Muscle of arm (tissue), 12 donors: ENCODE results near the gene STRA6. TPM values are rescaled to one million over a fixed set of nuclear protein-coding genes. Genes with fewer than 3 reads are reported as not detected.

Experiments
- DNase-seq: peaks from one replicate; pipeline ENCODE4 v3.0.0-alpha.2; 2013
- polyA plus RNA-seq, 12 donors: library from polyadenylated mRNA; unstranded; fragments of 120-200 nt; gene quantifications; one replicate each; pipeline ENCODE4 v1.2.1, GENCODE V29; 2013; ENCODE audit not compliant: insufficient read length in 12 of 12

Gene STRA6
- polyA plus RNA-seq, 12 donors = 0.71 to 3.4 (median 1.0) TPM; not detected in 2

DNA sequence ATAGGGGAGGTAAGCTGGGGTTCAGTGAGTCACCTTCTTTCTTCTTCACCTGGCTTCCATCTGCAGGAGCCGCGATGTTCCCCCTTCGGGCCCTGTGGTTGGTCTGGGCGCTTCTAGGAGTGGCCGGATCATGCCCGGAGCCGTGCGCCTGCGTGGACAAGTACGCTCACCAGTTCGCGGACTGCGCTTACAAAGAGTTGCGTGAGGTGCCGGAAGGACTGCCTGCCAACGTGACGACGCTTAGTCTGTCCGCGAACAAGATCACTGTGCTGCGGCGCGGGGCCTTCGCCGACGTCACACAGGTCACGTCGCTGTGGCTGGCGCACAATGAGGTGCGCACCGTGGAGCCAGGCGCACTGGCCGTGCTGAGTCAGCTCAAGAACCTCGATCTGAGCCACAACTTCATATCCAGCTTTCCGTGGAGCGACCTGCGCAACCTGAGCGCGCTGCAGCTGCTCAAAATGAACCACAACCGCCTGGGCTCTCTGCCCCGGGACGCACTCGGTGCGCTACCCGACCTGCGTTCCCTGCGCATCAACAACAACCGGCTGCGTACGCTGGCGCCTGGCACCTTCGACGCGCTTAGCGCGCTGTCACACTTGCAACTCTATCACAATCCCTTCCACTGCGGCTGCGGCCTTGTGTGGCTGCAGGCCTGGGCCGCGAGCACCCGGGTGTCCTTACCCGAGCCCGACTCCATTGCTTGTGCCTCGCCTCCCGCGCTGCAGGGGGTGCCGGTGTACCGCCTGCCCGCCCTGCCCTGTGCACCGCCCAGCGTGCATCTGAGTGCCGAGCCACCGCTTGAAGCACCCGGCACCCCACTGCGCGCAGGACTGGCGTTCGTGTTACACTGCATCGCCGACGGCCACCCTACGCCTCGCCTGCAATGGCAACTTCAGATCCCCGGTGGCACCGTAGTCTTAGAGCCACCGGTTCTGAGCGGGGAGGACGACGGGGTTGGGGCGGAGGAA is 69.6 kb downstream of the STRA6 start:
- no peak for DNase-seq

DNA sequence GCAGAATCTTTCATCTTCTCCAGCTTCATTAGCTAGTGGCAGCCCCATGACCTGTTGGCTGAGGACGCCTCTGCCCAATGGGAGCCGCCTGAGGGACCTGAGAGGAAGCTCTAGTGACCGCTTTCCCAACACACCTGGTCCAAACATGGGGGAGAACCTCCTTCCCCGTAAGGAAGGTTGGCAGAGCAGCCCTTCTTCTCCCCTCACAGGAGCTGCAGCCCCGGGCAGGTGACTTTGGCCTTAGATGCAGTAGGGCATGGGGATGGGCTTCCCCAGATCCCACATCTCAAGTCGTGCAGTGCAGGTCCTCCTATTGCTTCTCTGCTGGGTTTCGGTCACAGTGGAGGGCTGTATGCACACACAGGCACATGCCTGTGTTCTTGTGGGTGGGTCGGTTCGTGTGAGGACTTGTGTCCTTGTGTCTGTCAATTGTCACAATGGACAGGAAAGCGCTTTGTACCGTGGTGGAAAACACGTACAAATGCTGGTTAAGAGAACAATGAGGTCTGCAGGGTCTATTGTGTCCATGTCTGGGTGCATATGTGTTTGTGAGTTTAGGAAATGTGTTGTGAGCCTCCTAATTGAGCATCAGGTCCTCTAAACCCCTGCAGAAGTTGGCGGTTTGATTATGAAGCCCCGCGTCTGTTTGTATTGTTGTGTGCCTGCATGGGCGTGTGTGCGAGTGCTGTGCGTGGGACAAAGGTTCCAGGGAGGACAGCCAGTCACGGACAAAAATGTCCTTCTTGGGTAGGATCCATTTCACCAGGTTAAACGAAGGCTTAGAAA is 70.8 kb downstream of the STRA6 start:
- no peak for DNase-seq

DNA sequence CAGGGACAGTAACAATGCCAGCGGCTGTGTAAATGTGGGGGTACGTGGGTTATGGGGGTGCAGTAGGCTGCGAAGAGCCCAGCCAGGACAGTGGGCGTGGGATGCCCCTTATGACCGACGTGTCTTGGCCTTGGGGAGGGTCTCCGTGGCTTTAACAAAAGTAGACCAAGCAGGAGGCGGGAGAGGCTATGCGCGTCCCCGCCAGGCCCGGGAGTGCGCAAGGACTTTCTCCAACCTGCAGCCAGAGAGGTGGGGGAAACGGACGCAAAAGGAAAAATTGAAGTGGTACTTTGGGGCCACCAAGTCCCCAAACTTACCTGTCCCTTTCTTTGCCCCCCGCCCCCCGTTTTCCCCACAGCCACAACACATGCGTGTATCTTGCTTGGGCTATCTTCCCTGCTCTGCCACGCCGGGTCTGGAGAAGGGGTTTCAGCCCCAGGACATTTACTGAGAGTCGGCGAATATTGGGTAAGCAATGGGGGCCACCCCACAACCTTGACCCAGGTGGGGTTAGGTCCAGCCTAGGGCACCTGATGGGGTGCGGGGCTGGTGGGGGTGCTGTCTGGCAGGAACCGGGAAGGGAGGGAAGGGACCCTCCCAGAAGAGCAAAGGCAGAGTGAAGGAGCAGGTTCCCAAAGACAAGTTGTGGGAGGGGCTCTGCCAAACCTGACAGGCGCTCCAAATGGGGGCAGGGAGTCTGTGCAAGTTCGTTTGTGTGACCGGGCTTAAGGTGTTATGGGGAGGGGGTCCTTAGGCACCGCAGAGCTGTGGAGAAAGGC is 71.5 kb downstream of the STRA6 start:
- no peak for DNase-seq

DNA sequence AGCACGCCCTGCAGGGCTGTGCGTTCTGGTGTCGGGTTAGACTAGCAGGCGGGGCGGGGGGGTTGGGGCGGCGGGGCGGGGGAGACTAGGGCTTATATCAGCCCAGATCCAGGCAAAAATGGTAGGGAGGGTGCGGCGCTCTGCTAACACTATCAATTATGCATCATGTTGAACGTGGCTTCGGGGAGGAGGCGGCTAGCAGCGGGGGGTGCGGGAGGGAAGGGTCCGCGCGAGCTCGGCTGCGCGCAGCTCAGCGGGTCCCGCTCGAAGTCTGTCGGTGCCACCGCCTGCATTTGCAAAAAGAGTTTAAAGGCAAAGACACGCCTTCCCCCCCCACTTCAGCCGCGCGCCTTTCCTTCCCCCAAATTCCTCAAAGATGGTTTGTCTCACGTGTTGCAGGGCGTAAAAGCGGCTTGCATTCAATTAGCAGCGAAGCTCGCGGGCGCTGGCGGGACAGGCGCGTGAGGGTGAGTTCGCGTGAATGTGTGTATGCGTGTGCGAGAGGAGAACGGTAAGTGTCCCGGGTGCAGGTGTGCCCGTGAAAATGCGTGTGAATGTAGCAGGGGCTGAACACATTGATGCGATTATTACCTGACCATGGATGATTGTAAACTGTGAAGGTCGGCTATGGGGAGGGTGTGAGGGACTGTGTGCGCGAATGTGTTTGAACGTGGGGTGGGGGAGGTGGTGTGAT is 72.3 kb downstream of the STRA6 start, which contains the start of gene ISLR2:
ISLR2 (plus strand) TSS at position 432 of the 694 bp plus-strand sequence. CDS start 2,169 bp downstream, outside the sequence.
- peak; percentile 55 for DNase-seq

DNA sequence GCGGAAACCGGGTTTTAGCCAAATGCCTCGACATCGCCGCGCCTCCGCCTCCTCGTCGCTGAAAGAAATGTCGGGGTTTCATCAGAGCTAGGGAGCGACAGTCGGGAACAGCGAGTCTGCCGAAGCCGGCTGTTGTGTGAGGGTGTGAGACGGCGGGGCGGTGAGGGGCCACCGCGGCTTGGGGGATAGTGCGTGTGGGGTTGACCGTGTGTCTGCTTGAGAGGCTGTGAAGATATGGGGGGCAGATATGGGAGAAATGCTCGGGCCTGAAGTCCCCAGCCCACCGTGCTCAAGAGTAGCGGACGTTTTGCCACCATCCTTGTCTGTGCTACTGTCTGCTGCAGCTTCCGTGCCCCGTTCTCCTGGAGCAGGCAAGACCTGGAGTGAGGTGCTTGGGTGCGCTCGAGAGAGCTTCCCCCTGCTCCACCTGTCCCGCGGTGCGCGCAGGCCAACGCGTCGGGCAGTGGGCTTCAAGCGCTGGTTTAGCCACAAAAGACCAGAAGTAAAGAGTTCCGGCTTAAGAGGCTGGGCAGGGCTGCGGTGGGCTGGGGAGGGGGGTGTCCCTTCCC is 72.9 kb downstream of the STRA6 start:
- DNase-seq = no peak

Other genes with a start within 250 kb of the STRA6 start
- gene STOML1, start 210.5 kb downstream of the STRA6 start, polyA plus RNA-seq = 10 to 100 TPM in 11 of 12 donors, not detected in 1; 15.4 to 46.2 (median 27.4) TPM
- gene PML, start 208.1 kb downstream of the STRA6 start, polyA plus RNA-seq = 10 to 100 TPM in 11 of 12 donors, not detected in 1; 20.1 to 42.4 (median 28.7) TPM
- under 1 TPM in 9 of 12 donors, not detected in 3; 0.08 to 0.68 (median 0.37) TPM for gene GOLGA6A, start 120.2 kb downstream of the STRA6 start, polyA plus RNA-seq
- 10 to 100 TPM in 1 of 12 donors, 1 to 10 TPM in 10, not detected in 1; 2.8 to 12.0 (median 4.5) TPM for gene ISLR2, start 72.2 kb downstream of the STRA6 start, polyA plus RNA-seq
- 100 to 1,000 TPM; 117 to 472 (median 179) TPM for gene ISLR, start 29.1 kb downstream of the STRA6 start, polyA plus RNA-seq
- gene CCDC33, start 33.5 kb upstream of the STRA6 start, polyA plus RNA-seq = under 1 TPM in 3 of 12 donors, not detected in 9; 0.17 to 0.36 (median 0.22) TPM
- 1 to 10 TPM in 10 of 12 donors, not detected in 2; 1.1 to 2.5 (median 1.7) TPM for gene CYP11A1, start 164.9 kb upstream of the STRA6 start, polyA plus RNA-seq
- 1 to 10 TPM in 11 of 12 donors, not detected in 1; 4.1 to 9.6 (median 5.6) TPM for gene SEMA7A, start 231.2 kb upstream of the STRA6 start, polyA plus RNA-seq